GM21825 (cell line): ENCODE measurements around the gene NPTX1.

ENCODE experiments used
- ATAC-seq: cut with Tn5 transposase; IDR thresholded peaks from one replicate; pipeline ENCODE4 v1.9.1; 2021; ENCODE audit warnings: mild to moderate bottlenecking, moderate library complexity; ENCODE audit not compliant: unreplicated experiment

The NPTX1 gene

GRCh38 chr17:80504686-80505413, 28.4 kb upstream of the NPTX1 start:
- ATAC-seq: no peak

- ATAC-seq: no peak
Observed at GRCh38 chr17:80503921-80504320, 27.5 kb upstream of the NPTX1 start.

GRCh38 chr17:80503031-80503430, 26.6 kb upstream of the NPTX1 start:
- no peak for ATAC-seq

GRCh38 chr17:80502578-80502877, 26.1 kb upstream of the NPTX1 start:
- no peak for ATAC-seq

- no peak for ATAC-seq
Observed at GRCh38 chr17:80501741-80502577, 25.6 kb upstream of the NPTX1 start.

- ATAC-seq: no peak
Observed at GRCh38 chr17:80499961-80500665, 23.7 kb upstream of the NPTX1 start.

- no peak for ATAC-seq
Observed at GRCh38 chr17:80499560-80499959, 23.2 kb upstream of the NPTX1 start.

GRCh38 chr17:80498920-80499410, 22.6 kb upstream of the NPTX1 start:
- ATAC-seq: no peak

- ATAC-seq: no peak
Observed at GRCh38 chr17:80498242-80498919, 22.0 kb upstream of the NPTX1 start.

- ATAC-seq: no peak
Observed at GRCh38 chr17:80497726-80498241, 21.4 kb upstream of the NPTX1 start.

- ATAC-seq: no peak
Observed at GRCh38 chr17:80494547-80494946, 18.1 kb upstream of the NPTX1 start.

- ATAC-seq: no peak
Observed at GRCh38 chr17:80492343-80493136, 16.1 kb upstream of the NPTX1 start.

GRCh38 chr17:80491478-80492342, 15.3 kb upstream of the NPTX1 start:
- ATAC-seq: no peak

GRCh38 chr17:80487511-80487910, 11.1 kb upstream of the NPTX1 start:
- ATAC-seq: no peak

GRCh38 chr17:80486692-80487091, 10.3 kb upstream of the NPTX1 start:
- ATAC-seq: no peak

GRCh38 chr17:80485846-80486245, 9.4 kb upstream of the NPTX1 start:
- ATAC-seq: no peak

GRCh38 chr17:80482555-80483308, 6.3 kb upstream of the NPTX1 start:
- ATAC-seq: no peak

- ATAC-seq: no peak
Observed at GRCh38 chr17:80482058-80482318, 5.6 kb upstream of the NPTX1 start.
